ENCODE results near the gene PCSK5. TPM values are rescaled to one million over a fixed set of nuclear protein-coding genes. Genes with fewer than 3 reads are reported as not detected.

PCSK5 gene
- total and polyA plus RNA-seq, 8 donors: 0.99 to 10.3 (median 4.4) TPM

GRCh38 chr9:75965231-75965630 is 74.8 kb downstream of the PCSK5 start:
- no peak for FAIRE-seq

GRCh38 chr9:75967556-75967955 is 77.1 kb downstream of the PCSK5 start:
- no peak for TF ChIP-seq CTCF (IDR thresholded peaks at IDR 0.05)
- DNase-seq (no peak), FAIRE-seq (no peak), ATAC-seq (no peak)
- Histone ChIP-seq H3K4me3 (no peak overlapping the region), H3K27ac (no peak overlapping the region), H3K9me3 (no peaks in the 10 kb centered on the region), H3K36me3 (no peaks in the 10 kb centered on the region), H3K27me3 (no peaks in the 10 kb centered on the region), H3K4me1 (no peaks in the 10 kb centered on the region)
- intact Hi-C loops (cut with DNase I): no loop called here
- WGBS, 2 donors: 96 to 97% methylated on average over 7 of the region's 7 CpGs

More at GRCh38 chr9:75965231-75965630, 74.8 kb downstream of the PCSK5 start:
- no peaks in the 10 kb centered on the region for H3K27me3 ChIP-seq
- no peak overlapping the region for H3K27ac ChIP-seq
- TF ChIP-seq CTCF (IDR thresholded peaks at IDR 0.05): no peak
- no peaks in the 10 kb centered on the region for H3K9me3 ChIP-seq
- no peaks in the 10 kb centered on the region for H3K4me1 ChIP-seq
- intact Hi-C loops (cut with DNase I): no loop called here
- DNase-seq: no peak
- 87 to 89% methylated on average over 4 of the region's 4 CpGs for WGBS, 2 donors
- H3K4me3 ChIP-seq: no peak overlapping the region
- no peaks in the 10 kb centered on the region for H3K36me3 ChIP-seq
- no peak for ATAC-seq

- no peak overlapping the region for H3K4me3 ChIP-seq
- no peaks in the 10 kb centered on the region for H3K4me1 ChIP-seq
- WGBS, 2 donors: 90 to 96% methylated on average over 16 of the region's 16 CpGs
- no peaks in the 10 kb centered on the region for H3K9me3 ChIP-seq
- H3K27me3 ChIP-seq: no peaks in the 10 kb centered on the region
- ATAC-seq (no peak), DNase-seq (no peak), FAIRE-seq (no peak)
- H3K36me3 ChIP-seq: no peaks in the 10 kb centered on the region
- no peak overlapping the region for H3K27ac ChIP-seq
- TF ChIP-seq CTCF (IDR thresholded peaks at IDR 0.05): no peak
- intact Hi-C loops (cut with DNase I): no loop called here
Observed at GRCh38 chr9:75974016-75974766, 83.7 kb downstream of the PCSK5 start.

GRCh38 chr9:75975071-75975470 is 84.6 kb downstream of the PCSK5 start:
- WGBS, 2 donors: 93 to 96% methylated on average over 2 of the region's 2 CpGs
- no peak for ATAC-seq
- Histone ChIP-seq H3K4me1 (no peaks in the 10 kb centered on the region), H3K9me3 (no peaks in the 10 kb centered on the region), H3K27ac (no peak overlapping the region), H3K4me3 (no peak overlapping the region), H3K36me3 (no peaks in the 10 kb centered on the region), H3K27me3 (no peaks in the 10 kb centered on the region)
- FAIRE-seq: no peak
- intact Hi-C loops (cut with DNase I): no loop called here
- no peak for TF ChIP-seq CTCF (IDR thresholded peaks at IDR 0.05)
- DNase-seq: no peak

- TF ChIP-seq CTCF (IDR thresholded peaks at IDR 0.05): no peak
- peak; percentile 70 for FAIRE-seq
- no peak for DNase-seq
- intact Hi-C loops (cut with DNase I): no loop called here
- no peak overlapping the region for H3K4me3 ChIP-seq
- no peaks in the 10 kb centered on the region for H3K36me3 ChIP-seq
- no peaks in the 10 kb centered on the region for H3K27me3 ChIP-seq
- no peaks in the 10 kb centered on the region for H3K9me3 ChIP-seq
- no peak for ATAC-seq
- H3K27ac ChIP-seq: no peak overlapping the region
- H3K4me1 ChIP-seq: no peaks in the 10 kb centered on the region
Observed at GRCh38 chr9:75976549-75976948, 86.1 kb downstream of the PCSK5 start.

All from pancreas (tissue), 10 donors.